HFFc6 (cell line): ENCODE data around the gene ARAP3. TPM values are rescaled to one million over a fixed set of nuclear protein-coding genes. Genes with fewer than 3 reads are reported as not detected.

Experiments
- DNase-seq: peaks from one replicate; pipeline ENCODE4 v3.0.0-alpha.2; 2018
- H3K27ac Mint-ChIP-seq: 2 replicates; pipeline ENCODE4 v1.8.0; 2020; ENCODE audit warnings: mild to moderate bottlenecking, mixed read lengths
- H3K27me3 Mint-ChIP-seq: 2 replicates; pipeline ENCODE4 v1.8.0; 2021; ENCODE audit warnings: mild to moderate bottlenecking, moderate library complexity, mixed read lengths; ENCODE audit not compliant: insufficient read depth
- H3K36me3 Mint-ChIP-seq: 2 replicates; pipeline ENCODE4 v1.8.0; 2021; ENCODE audit warnings: low read depth, mixed read lengths
- H3K4me1 Mint-ChIP-seq: 2 replicates; pipeline ENCODE4 v1.8.0; 2020; ENCODE audit warnings: low read depth, mixed read lengths
- H3K4me3 Mint-ChIP-seq: 2 replicates; pipeline ENCODE4 v1.8.0; 2020; ENCODE audit warnings: mild to moderate bottlenecking, moderate library complexity, mixed read lengths
- H3K9me3 Mint-ChIP-seq: 2 replicates; pipeline ENCODE4 v1.8.0; 2020; ENCODE audit warnings: mild to moderate bottlenecking, mixed read lengths
- total RNA-seq, 6 experiments: library from RNA; stranded (reverse); fragmentation: NEBNext Ultra II Directional; extraction: Animal tissue kit (Norgen Biotek cat#: 25700); gene quantifications; 2 replicates in 1 of 6; 3 replicates in 5 of 6; pipeline ENCODE4 v1.2.3, GENCODE V29; 2021
- TF ChIP-seq, protein P1 (sequence below): fragments of 200-600 bp; sonication (generic); IDR thresholded peaks from 2 replicates; pipeline ENCODE4 v1.5.0; 2021; ENCODE audit warnings: antibody characterized with exemption, mild to moderate bottlenecking

ARAP3 gene
- total RNA-seq, 6 experiments from 2014 or later, result 9.0 to 14.7 (median 13.2) TPM

DNA sequence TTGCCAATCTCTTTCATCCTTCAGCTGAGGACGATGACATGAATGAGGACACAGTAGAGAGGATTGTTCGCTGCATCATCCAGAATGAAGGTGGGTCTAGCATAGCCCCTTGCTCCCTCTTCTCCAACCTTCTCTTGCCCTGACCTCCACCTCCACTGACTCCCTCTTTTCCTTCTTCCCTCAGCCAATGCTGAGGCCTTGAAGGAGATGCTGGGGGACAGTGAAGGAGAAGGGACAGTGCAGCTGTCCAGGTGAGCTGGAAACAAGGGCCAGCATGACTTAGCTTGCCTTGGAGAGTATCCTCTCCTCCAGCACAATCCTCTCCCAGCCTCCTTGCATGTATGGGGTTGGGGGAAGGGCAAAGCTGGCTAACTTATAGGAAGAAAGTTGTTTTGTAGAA lies 43.3 kb downstream of the ARAP3 start:
- H3K27ac Mint-ChIP-seq, result no peak overlapping the region
- DNase-seq, result no peak
- H3K4me3 Mint-ChIP-seq, result peak overlapping the region; percentile 98; the same call in 1 of the 2 replicates
- H3K27me3 Mint-ChIP-seq, result no peaks in the 10 kb centered on the region
- TF ChIP-seq, protein P1, sequence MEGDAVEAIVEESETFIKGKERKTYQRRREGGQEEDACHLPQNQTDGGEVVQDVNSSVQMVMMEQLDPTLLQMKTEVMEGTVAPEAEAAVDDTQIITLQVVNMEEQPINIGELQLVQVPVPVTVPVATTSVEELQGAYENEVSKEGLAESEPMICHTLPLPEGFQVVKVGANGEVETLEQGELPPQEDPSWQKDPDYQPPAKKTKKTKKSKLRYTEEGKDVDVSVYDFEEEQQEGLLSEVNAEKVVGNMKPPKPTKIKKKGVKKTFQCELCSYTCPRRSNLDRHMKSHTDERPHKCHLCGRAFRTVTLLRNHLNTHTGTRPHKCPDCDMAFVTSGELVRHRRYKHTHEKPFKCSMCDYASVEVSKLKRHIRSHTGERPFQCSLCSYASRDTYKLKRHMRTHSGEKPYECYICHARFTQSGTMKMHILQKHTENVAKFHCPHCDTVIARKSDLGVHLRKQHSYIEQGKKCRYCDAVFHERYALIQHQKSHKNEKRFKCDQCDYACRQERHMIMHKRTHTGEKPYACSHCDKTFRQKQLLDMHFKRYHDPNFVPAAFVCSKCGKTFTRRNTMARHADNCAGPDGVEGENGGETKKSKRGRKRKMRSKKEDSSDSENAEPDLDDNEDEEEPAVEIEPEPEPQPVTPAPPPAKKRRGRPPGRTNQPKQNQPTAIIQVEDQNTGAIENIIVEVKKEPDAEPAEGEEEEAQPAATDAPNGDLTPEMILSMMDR, result no peak
- no peaks in the 10 kb centered on the region for H3K9me3 Mint-ChIP-seq
- H3K36me3 Mint-ChIP-seq, result peaks cover 27% of the 10 kb centered on the region
- peaks cover 51% of the 10 kb centered on the region for H3K4me1 Mint-ChIP-seq

DNA sequence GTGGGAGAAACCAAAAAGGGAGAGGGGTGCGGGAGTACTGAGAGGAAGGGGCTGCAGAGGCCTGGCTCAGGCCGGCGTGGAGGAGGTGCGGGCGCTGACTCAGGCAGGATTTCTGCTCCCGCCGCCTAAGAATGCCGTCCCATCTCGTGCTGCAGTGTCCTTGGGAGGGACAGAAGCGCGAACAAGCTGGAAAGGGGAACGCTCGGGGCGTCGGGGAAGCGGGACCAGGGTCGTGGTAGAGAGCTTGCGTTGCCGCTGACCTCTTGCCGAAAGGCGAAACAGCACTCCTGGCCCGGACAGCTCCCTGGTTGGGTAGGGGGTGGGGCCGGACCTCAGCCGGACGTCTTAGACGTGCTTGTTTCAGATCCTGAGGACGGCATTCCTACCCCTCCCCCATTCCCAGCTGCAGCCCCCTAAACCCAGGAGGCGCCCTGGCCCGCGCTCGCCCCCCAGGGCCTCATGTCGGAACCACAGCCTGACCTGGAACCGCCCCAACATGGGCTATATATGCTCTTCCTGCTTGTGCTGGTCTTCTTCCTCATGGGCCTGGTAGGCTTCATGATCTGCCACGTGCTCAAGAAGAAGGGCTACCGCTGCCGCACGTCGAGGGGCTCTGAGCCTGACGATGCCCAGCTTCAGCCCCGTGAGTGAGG lies 44.1 kb downstream of the ARAP3 start:
- H3K4me3 Mint-ChIP-seq, result peak overlapping the region; percentile 98
- H3K9me3 Mint-ChIP-seq, result no peaks in the 10 kb centered on the region
- H3K27ac Mint-ChIP-seq, result no peak overlapping the region
- TF ChIP-seq, protein P1, result no peak
- no peak for DNase-seq
- peaks cover 51% of the 10 kb centered on the region for H3K4me1 Mint-ChIP-seq
- peaks cover 27% of the 10 kb centered on the region for H3K36me3 Mint-ChIP-seq
- no peaks in the 10 kb centered on the region for H3K27me3 Mint-ChIP-seq

DNA sequence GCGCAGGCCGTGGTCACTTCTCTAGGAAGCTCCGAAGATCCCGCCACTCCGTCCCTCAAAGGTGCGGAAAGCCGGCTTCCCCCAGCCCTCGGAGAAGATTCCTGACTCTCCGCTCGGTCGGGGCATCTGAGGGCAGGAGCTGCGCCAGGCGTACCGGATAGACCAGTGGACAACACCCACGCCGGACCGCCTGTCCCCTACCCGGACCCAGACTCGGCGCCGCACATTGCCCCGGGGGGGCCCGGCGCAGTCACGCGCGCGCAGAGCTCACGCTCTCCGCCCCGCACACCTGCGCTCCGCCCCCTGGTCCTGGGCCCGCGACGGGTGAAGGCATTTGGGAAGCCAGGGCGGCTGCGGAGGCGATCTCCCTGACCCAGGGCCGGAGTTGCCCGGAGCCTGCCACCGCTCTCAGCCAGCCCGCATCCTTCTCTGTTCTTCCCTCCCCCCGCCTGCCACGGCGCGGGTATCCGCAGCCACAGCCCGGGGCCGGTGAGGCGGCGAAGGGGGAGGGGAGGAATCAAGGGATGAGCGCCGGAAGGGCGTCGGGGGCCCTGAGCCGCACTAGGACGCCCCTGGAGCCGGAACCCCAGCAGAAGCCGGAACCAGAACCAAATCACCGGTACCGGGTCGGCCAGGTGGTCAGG lies 44.8 kb downstream of the ARAP3 start:
- H3K4me1 Mint-ChIP-seq, result peaks cover 50% of the 10 kb centered on the region

DNA sequence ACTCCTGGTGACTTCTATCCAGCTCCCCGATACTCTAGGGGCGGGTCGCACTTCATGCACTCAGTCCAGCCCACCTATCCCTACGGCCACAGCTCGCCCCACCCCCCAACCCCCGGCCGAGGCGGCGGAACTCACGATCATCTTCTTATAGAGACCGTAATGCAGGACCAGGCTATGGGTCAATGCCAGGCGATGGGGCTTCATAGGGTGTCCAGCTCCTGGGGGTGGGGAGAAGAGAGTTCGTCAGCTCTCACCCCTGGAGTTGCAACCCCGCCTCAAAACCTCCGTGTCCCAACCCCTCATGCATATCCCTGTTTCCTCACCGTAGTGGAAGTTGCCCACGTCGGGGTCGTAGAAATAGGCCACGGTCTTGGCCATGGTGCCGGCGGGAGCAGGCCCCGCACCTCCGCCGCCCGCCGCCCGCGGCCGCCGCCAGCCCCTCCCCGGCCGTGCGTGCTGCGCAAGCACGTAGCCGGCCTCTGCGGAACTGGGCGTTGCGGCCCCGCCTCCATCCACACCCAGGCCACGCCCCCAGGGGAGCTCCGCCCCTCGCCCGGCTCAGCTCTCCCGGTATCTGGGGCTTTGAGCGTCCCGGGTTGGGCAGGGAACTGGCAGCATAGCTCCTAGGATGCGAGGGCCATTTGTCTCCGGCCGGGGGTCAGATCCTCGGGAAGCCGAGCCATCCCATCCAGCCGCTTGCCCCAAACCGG lies 45.5 kb downstream of the ARAP3 start, which contains the start of the genes HDAC3 and RELL2:
Gene HDAC3, minus strand, starts transcription at position 437 of the 710 bp plus-strand sequence. Its CDS starts 59 bp downstream, at position 378.
Gene RELL2, plus strand, starts transcription at position 585 of the 710 bp plus-strand sequence. CDS start 1,229 bp downstream, outside the sequence.
- peak within 1 kb of the TSS; percentile 98 for H3K4me3 Mint-ChIP-seq
- H3K9me3 Mint-ChIP-seq, result no peaks in the 10 kb centered on the region
- peak; percentile 85 for DNase-seq
- H3K27ac Mint-ChIP-seq, result peak within 1 kb of the TSS; percentile 79
- peaks cover 44% of the 10 kb centered on the region for H3K4me1 Mint-ChIP-seq
- peaks cover 21% of the 10 kb centered on the region for H3K36me3 Mint-ChIP-seq
- no peaks in the 10 kb centered on the region for H3K27me3 Mint-ChIP-seq
- TF ChIP-seq, protein P1, result no peak

More for the DNA sequence above, 44.8 kb downstream of the ARAP3 start:
- H3K36me3 Mint-ChIP-seq, result peaks cover 27% of the 10 kb centered on the region
- peak overlapping the region; percentile 98 for H3K4me3 Mint-ChIP-seq
- DNase-seq, result no peak
- H3K27me3 Mint-ChIP-seq, result no peaks in the 10 kb centered on the region
- TF ChIP-seq, protein P1, result no peak
- H3K9me3 Mint-ChIP-seq, result no peaks in the 10 kb centered on the region
- H3K27ac Mint-ChIP-seq, result no peak overlapping the region

DNA sequence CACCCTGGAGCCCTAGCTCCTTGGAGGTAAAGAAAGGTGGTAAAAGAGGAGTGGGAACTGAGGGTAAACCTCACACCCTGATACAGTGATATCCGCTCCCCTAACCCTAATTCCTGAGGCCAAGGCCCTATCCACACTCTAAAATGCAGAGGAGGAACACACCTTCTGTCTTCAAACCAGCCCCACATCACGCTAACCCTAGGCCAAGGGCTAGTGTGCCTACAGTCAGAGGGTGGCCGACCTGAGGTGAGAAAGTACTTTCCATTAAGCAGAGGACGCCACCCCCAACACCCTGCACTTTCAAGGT lies 46.0 kb downstream of the ARAP3 start:
- TF ChIP-seq, protein P1, result no peak

More for the DNA sequence above, 46.0 kb downstream of the ARAP3 start:
- no peaks in the 10 kb centered on the region for H3K9me3 Mint-ChIP-seq
- peak overlapping the region; percentile 98 for H3K4me3 Mint-ChIP-seq
- H3K27ac Mint-ChIP-seq, result peak overlapping the region; percentile 79
- H3K36me3 Mint-ChIP-seq, result peaks cover 16% of the 10 kb centered on the region
- no peaks in the 10 kb centered on the region for H3K27me3 Mint-ChIP-seq
- peaks cover 39% of the 10 kb centered on the region for H3K4me1 Mint-ChIP-seq
- DNase-seq, result no peak
